ENCODE data around the gene RGS9.

DNA sequence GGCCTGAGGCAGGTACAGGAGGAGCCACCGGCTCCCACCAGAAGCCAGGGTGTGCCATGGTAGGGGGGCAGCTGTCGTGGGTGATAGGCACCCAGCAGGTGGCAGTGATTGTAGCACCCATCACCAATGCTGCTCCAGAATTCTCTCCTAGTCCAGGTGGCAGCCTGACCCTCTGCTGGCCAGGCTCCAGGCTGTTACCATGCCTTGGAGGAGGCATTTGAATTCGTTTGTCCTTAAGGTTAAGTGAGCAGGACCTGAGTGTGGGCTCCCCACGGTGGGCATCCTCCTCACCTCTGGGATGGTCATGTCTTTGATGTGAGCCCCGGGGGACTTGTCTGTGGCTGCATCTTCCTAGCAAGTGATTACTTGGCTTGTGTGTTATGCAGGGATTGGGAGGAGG is 59.4 kb downstream of the RGS9 start:
- TF ChIP-seq YY1 (IDR thresholded peaks at IDR 0.05; ENCODE audit: extremely low read depth, insufficient replicate concordance, low read depth, low read length), result no peak
- TF ChIP-seq EZH2 (IDR thresholded peaks at IDR 0.05), result no peak
- TF ChIP-seq, protein P1, sequence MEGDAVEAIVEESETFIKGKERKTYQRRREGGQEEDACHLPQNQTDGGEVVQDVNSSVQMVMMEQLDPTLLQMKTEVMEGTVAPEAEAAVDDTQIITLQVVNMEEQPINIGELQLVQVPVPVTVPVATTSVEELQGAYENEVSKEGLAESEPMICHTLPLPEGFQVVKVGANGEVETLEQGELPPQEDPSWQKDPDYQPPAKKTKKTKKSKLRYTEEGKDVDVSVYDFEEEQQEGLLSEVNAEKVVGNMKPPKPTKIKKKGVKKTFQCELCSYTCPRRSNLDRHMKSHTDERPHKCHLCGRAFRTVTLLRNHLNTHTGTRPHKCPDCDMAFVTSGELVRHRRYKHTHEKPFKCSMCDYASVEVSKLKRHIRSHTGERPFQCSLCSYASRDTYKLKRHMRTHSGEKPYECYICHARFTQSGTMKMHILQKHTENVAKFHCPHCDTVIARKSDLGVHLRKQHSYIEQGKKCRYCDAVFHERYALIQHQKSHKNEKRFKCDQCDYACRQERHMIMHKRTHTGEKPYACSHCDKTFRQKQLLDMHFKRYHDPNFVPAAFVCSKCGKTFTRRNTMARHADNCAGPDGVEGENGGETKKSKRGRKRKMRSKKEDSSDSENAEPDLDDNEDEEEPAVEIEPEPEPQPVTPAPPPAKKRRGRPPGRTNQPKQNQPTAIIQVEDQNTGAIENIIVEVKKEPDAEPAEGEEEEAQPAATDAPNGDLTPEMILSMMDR (IDR thresholded peaks at IDR 0.05 in 2 of 3, conservative IDR thresholded peaks at IDR 0.05 in 1 of 3; ENCODE audit: borderline replicate concordance in 1 of 3, insufficient read depth in 1 of 3, low read depth in 2 of 3, low read length in 2 of 3), result no peak
- no peak for TF ChIP-seq POLR2AphosphoS5 (IDR thresholded peaks at IDR 0.05; ENCODE audit: low read depth, low read length)
- TF ChIP-seq EZH2phosphoT487 (IDR thresholded peaks at IDR 0.05; ENCODE audit: borderline replicate concordance), result no peak
- TF ChIP-seq, protein P2, sequence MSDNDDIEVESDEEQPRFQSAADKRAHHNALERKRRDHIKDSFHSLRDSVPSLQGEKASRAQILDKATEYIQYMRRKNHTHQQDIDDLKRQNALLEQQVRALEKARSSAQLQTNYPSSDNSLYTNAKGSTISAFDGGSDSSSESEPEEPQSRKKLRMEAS (IDR thresholded peaks at IDR 0.05), result no peak
- no peak for TF ChIP-seq FOSL1 (IDR thresholded peaks at IDR 0.05; ENCODE audit: low read depth)
- no peak for TF ChIP-seq ELF1 (IDR thresholded peaks at IDR 0.05; ENCODE audit: borderline replicate concordance, low read depth)
- no peak for TF ChIP-seq JUND (IDR thresholded peaks at IDR 0.05)
- TF ChIP-seq, protein P3, sequence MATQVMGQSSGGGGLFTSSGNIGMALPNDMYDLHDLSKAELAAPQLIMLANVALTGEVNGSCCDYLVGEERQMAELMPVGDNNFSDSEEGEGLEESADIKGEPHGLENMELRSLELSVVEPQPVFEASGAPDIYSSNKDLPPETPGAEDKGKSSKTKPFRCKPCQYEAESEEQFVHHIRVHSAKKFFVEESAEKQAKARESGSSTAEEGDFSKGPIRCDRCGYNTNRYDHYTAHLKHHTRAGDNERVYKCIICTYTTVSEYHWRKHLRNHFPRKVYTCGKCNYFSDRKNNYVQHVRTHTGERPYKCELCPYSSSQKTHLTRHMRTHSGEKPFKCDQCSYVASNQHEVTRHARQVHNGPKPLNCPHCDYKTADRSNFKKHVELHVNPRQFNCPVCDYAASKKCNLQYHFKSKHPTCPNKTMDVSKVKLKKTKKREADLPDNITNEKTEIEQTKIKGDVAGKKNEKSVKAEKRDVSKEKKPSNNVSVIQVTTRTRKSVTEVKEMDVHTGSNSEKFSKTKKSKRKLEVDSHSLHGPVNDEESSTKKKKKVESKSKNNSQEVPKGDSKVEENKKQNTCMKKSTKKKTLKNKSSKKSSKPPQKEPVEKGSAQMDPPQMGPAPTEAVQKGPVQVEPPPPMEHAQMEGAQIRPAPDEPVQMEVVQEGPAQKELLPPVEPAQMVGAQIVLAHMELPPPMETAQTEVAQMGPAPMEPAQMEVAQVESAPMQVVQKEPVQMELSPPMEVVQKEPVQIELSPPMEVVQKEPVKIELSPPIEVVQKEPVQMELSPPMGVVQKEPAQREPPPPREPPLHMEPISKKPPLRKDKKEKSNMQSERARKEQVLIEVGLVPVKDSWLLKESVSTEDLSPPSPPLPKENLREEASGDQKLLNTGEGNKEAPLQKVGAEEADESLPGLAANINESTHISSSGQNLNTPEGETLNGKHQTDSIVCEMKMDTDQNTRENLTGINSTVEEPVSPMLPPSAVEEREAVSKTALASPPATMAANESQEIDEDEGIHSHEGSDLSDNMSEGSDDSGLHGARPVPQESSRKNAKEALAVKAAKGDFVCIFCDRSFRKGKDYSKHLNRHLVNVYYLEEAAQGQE (IDR thresholded peaks at IDR 0.05; ENCODE audit: low read depth), result no peak
- TF ChIP-seq SIN3A (IDR thresholded peaks at IDR 0.05; ENCODE audit: low read depth), result no peak
- no peak for TF ChIP-seq TCF7L2 (IDR thresholded peaks at IDR 0.05; ENCODE audit: borderline replicate concordance, extremely low read depth, insufficient read depth, insufficient read length)
